ENCODE data around the gene TNP2.

Gene TNP2

GRCh38 chr16:11268921-11269375 lies at the start of gene TNP2:
TNP2 (minus strand) TSS chr16:11269325; CDS start chr16:11269262, 63 bp downstream.
- no peak for FAIRE-seq

GRCh38 chr16:11318817-11319216 lies 49.7 kb upstream of the TNP2 start:
- DNase-seq (ENCODE audit: insufficient read length, low spot score) (no peak), FAIRE-seq (no peak)

More at GRCh38 chr16:11268921-11269375, at the start of gene TNP2:
- no peak for DNase-seq (ENCODE audit: insufficient read length, low spot score)

- no peak for FAIRE-seq
- no peak for DNase-seq (ENCODE audit: insufficient read length, low spot score)
These were observed 47.3 kb upstream of the TNP2 start for GRCh38 chr16:11316331-11317015.

- DNase-seq (ENCODE audit: insufficient read length, low spot score) (peak; percentile 67), FAIRE-seq (peak; percentile 65)
These were observed 46.4 kb upstream of the TNP2 start for GRCh38 chr16:11315510-11315909.

GRCh38 chr16:11314309-11314894 lies 45.3 kb upstream of the TNP2 start:
- no peak for FAIRE-seq
- DNase-seq (ENCODE audit: insufficient read length, low spot score) = no peak

GRCh38 chr16:11313493-11314308 lies 44.6 kb upstream of the TNP2 start:
- DNase-seq (ENCODE audit: insufficient read length, low spot score) = no peak
- FAIRE-seq = no peak

- peak; percentile 57 for DNase-seq (ENCODE audit: insufficient read length, low spot score)
- FAIRE-seq = peak; percentile 20
These were observed 43.8 kb upstream of the TNP2 start for GRCh38 chr16:11312718-11313492.

- FAIRE-seq (no peak), DNase-seq (ENCODE audit: insufficient read length, low spot score) (no peak)
These were observed 42.0 kb upstream of the TNP2 start for GRCh38 chr16:11310997-11311561.

GRCh38 chr16:11310634-11310977 lies 41.5 kb upstream of the TNP2 start:
- DNase-seq (ENCODE audit: insufficient read length, low spot score) (no peak), FAIRE-seq (no peak)

GRCh38 chr16:11309895-11310633 lies 40.9 kb upstream of the TNP2 start:
- FAIRE-seq (no peak), DNase-seq (ENCODE audit: insufficient read length, low spot score) (no peak)

- no peak for FAIRE-seq
- DNase-seq (ENCODE audit: insufficient read length, low spot score) = no peak
These were observed 39.6 kb upstream of the TNP2 start for GRCh38 chr16:11308493-11309283.

- FAIRE-seq = no peak
- no peak for DNase-seq (ENCODE audit: insufficient read length, low spot score)
These were observed 38.7 kb upstream of the TNP2 start for GRCh38 chr16:11307639-11308492.

- DNase-seq (ENCODE audit: insufficient read length, low spot score) (no peak), FAIRE-seq (no peak)
These were observed 38.0 kb upstream of the TNP2 start for GRCh38 chr16:11306997-11307638.

GRCh38 chr16:11306381-11306780 lies 37.3 kb upstream of the TNP2 start:
- FAIRE-seq = no peak
- DNase-seq (ENCODE audit: insufficient read length, low spot score) = no peak

- DNase-seq (ENCODE audit: insufficient read length, low spot score) = no peak
- FAIRE-seq = no peak
These were observed 34.4 kb upstream of the TNP2 start for GRCh38 chr16:11303405-11304138.

- no peak for DNase-seq (ENCODE audit: insufficient read length, low spot score)
These were observed 33.9 kb upstream of the TNP2 start for GRCh38 chr16:11302977-11303376.

More at GRCh38 chr16:11302977-11303376, 33.9 kb upstream of the TNP2 start:
- FAIRE-seq = no peak
